Hematopoietic multipotent progenitor cell treated with erythropoietin and hydrocortisone succinate and interleukin-3 and kit ligand, for 17 days (in vitro differentiated cells): ENCODE results near the gene CDKN2B-AS1.
A peak's percentile ranks its signal among the peaks of the same experiment; 100 is the strongest.
"Not testable (repeated sequence)": the region's sequence is repeated elsewhere in the genome, so short reads cannot be mapped to it uniquely, and the experiment has no call there.

Experiments used
- DNase-seq: peaks from one replicate; pipeline ENCODE4 v3.0.0-alpha.2; 2015; ENCODE audit warnings: low spot score

CDKN2B-AS1 gene

GRCh38 chr9:21994556-21995005 is at the start of gene CDKN2B-AS1:
CDKN2B-AS1 (plus strand) TSS chr9:21994791.
- DNase-seq: peak; percentile 40

GRCh38 chr9:21945606-21946005 is 49.0 kb upstream of the CDKN2B-AS1 start:
- DNase-seq: no peak

GRCh38 chr9:21958833-21959232 is 35.8 kb upstream of the CDKN2B-AS1 start:
- DNase-seq: no peak

GRCh38 chr9:21959268-21959667 is 35.3 kb upstream of the CDKN2B-AS1 start:
- not testable (repeated sequence) for DNase-seq

- DNase-seq: no peak
Measured at GRCh38 chr9:21961569-21961968, 33.0 kb upstream of the CDKN2B-AS1 start.

GRCh38 chr9:21964925-21965385 is 29.6 kb upstream of the CDKN2B-AS1 start:
- peak; percentile 21 for DNase-seq

- no peak for DNase-seq
Measured at GRCh38 chr9:21965401-21965951, 29.1 kb upstream of the CDKN2B-AS1 start.

- no peak for DNase-seq
Measured at GRCh38 chr9:21966140-21966851, 28.3 kb upstream of the CDKN2B-AS1 start.

- DNase-seq: no peak
Measured at GRCh38 chr9:21967169-21967568, 27.4 kb upstream of the CDKN2B-AS1 start.

- no peak for DNase-seq
Measured at GRCh38 chr9:21967702-21968101, 26.9 kb upstream of the CDKN2B-AS1 start.

- DNase-seq: no peak
Measured at GRCh38 chr9:21968331-21969010, 26.1 kb upstream of the CDKN2B-AS1 start.

- no peak for DNase-seq
Measured at GRCh38 chr9:21969011-21969940, 25.3 kb upstream of the CDKN2B-AS1 start.

- DNase-seq: no peak
Measured at GRCh38 chr9:21969951-21970799, 24.4 kb upstream of the CDKN2B-AS1 start.

GRCh38 chr9:21970800-21971640 is 23.6 kb upstream of the CDKN2B-AS1 start:
- DNase-seq: no peak

- DNase-seq: no peak
Measured at GRCh38 chr9:21972361-21972760, 22.2 kb upstream of the CDKN2B-AS1 start.

- DNase-seq: no peak
Measured at GRCh38 chr9:21974343-21974721, 20.3 kb upstream of the CDKN2B-AS1 start.

- DNase-seq: no peak
Measured at GRCh38 chr9:21974722-21975409, 19.7 kb upstream of the CDKN2B-AS1 start.

- no peak for DNase-seq
Measured at GRCh38 chr9:21976334-21976875, 18.2 kb upstream of the CDKN2B-AS1 start.

- no peak for DNase-seq
Measured at GRCh38 chr9:21982391-21982790, 12.2 kb upstream of the CDKN2B-AS1 start.
